AG04450 (cell line): ENCODE data around the gene SORCS2. TPM values are rescaled to one million over a fixed set of nuclear protein-coding genes. Genes with fewer than 3 reads are reported as not detected.

Experiments used
- CTCF ChIA-PET: fragments of 300-600, 350-600 bp; formaldehyde crosslinking; extraction: SDS; loops from one replicate; lab custom pipeline; 2022; ENCODE audit warnings: antibody characterized with exemption, inconsistent platforms; lab: Charles Lee
- POLR2A ChIA-PET: fragments of 350-600 bp; formaldehyde crosslinking; extraction: SDS; loops from one replicate; lab custom pipeline; 2021; ENCODE audit warnings: antibody characterized with exemption, inconsistent platforms; lab: Yijun Ruan, JAX
- DNase-seq: peaks from one replicate; pipeline ENCODE4 v3.0.0-alpha.2; 2011; ENCODE audit warnings: low read depth, low spot score
- H3K27ac ChIP-seq: one replicate; pipeline ENCODE4 v1.5.1; 2012; ENCODE audit warnings: low read depth, low read length, control low read depth
- H3K27me3 ChIP-seq: one replicate; pipeline ENCODE4 v1.6.0; 2012; ENCODE audit warnings: low read length; ENCODE audit not compliant: control insufficient read depth, insufficient read depth
- H3K4me3 ChIP-seq: 2 replicates; pipeline ENCODE4 v1.5.1; 2011; ENCODE audit warnings: mild to moderate bottlenecking, low read depth, low read length, control low read depth
- H3K9me3 ChIP-seq: 2 replicates; pipeline ENCODE4 v1.5.1; 2012; ENCODE audit warnings: low read length; ENCODE audit not compliant: control insufficient read depth, insufficient read depth
- CTCF ChIP-seq: IDR thresholded peaks from 2 replicates; pipeline ENCODE4 v1.5.1; 2011; ENCODE audit warnings: low read depth, low read length, control low read depth, inconsistent platforms
- polyA plus RNA-seq: library from polyadenylated mRNA; depleted of rRNA; stranded (reverse); fragments of >200 nt; gene quantifications from 2 replicates; pipeline ENCODE4 v1.2.3, GENCODE V29; 2011

The SORCS2 gene
- polyA plus RNA-seq, 1 experiment, result 0.29 TPM

DNA sequence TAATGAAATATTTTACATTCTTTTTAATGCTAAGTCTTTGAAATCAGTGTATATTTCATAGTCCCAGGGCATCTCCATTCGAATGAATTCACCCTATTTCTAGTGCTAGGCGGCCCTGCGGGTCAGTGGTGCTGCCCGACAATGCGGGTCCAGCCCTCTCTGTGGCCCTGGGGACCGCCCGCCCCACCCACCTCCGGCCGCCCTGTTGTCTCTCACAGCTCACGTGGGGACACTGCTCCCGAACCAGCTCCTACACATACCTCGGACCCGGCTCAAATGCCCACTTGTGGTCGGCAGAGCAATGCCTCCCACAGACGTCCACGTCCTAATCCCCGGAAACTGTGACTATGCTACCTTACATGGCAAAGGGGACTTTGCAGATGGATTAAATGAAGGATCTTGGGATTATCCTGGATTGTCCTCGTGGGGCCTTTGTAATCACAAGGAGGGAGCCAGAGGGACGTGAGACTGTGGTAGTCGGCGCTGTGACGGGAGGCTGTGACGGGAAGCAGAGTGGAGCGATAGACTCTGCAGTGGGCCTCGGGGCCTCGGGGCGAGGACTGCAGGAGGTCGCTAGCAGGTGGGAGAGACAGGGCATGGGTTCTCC lies 334.7 kb downstream of the SORCS2 start:
- CTCF ChIA-PET, result no interaction called here
- POLR2A ChIA-PET, result no interaction called here
- no peak for TF ChIP-seq CTCF
- DNase-seq, result no peak
- Histone ChIP-seq H3K27me3 (peaks cover 43% of the 10 kb centered on the region), H3K4me3 (no peak overlapping the region), H3K9me3 (no peaks in the 10 kb centered on the region; the same call in 1 of the 2 replicates), H3K27ac (no peak overlapping the region)

DNA sequence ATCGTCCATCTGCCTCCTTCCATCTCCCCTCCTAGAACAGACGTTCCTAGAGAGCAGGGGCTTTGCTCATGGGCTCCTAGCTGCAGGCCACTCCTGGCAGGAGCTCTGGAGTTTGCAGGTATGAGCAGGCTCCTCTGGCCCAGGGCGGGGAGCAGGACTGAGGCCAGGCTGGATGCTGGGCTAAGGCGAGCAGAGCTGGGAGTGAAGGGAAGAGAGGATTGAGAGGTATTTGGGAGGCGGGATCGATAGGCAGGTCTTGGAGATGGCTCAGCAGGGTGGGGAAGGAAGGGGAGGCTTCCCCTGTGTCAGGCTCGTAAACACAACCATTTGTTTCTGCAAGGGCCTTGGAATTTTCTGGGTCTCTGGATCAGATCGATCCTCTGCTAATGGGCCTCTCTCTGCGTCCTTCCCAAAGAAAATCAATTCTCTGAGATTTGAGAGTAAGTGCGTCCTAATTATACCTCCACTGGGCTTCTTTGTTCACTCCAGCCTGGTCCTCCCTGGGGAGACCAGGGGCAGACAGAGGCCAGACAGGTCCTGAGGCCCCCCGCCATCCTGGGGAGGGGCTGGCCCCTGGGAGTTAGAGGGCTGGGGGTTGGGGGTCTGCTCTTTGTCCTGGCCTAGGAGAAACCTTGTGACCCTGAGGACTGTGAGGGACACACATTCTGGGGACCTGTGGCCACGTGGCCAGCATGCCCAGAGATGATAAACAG lies 337.2 kb downstream of the SORCS2 start:
- Histone ChIP-seq H3K27ac (no peak overlapping the region), H3K4me3 (no peak overlapping the region), H3K27me3 (peaks cover 38% of the 10 kb centered on the region), H3K9me3 (peaks cover 3% of the 10 kb centered on the region; the same call in 1 of the 2 replicates)
- no peak for TF ChIP-seq CTCF
- no peak for DNase-seq
- ChIA-PET CTCF (no interaction called here), POLR2A (no interaction called here)

GRCh38 chr4:7530082-7530481 lies 337.7 kb downstream of the SORCS2 start:
- CTCF ChIA-PET, result no interaction called here

DNA sequence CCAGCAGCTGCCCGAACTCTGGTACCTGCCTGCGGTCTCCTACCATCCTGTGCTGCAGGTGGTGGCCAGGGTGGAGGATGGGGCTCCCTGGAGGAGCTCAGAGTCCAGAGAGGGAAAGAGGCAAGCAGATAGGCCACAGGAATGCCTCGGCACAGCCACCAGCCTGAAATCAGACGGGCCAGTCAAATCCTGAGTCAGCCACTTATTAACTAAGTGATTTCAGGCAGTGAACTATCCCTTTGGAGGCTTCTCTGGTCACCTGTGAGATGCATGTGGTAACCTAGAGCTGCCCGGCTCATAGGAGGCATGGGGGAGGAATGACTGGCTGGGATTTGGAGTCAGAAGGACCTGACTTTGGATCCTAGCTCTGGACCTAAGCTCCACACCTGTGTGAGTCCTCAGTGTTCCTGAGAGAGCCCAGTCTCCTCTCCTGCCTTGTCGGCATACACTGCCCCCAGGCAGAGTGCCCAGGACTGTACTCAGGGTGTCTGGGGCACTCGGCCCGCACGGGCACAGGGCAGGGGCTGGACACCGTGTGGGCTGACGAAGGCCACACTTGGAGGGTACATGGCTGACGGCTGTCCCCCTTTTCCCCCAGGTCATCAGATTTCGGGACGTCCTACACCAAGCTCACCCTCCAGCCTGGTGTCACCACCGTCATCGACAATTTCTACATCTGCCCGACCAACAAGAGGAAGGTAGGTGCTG lies 338.7 kb downstream of the SORCS2 start:
- H3K27me3 ChIP-seq, result peaks cover 31% of the 10 kb centered on the region
- POLR2A ChIA-PET, result no interaction called here
- TF ChIP-seq CTCF, result no peak
- peaks cover 11% of the 10 kb centered on the region; the same call in 1 of the 2 replicates for H3K9me3 ChIP-seq
- no peak overlapping the region for H3K27ac ChIP-seq
- CTCF ChIA-PET, result no interaction called here
- H3K4me3 ChIP-seq, result no peak overlapping the region
- DNase-seq, result no peak

More at GRCh38 chr4:7530082-7530481, 337.7 kb downstream of the SORCS2 start:
- Histone ChIP-seq H3K27ac (no peak overlapping the region), H3K27me3 (peaks cover 35% of the 10 kb centered on the region), H3K9me3 (peaks cover 8% of the 10 kb centered on the region; the same call in 1 of the 2 replicates), H3K4me3 (no peak overlapping the region)
- DNase-seq, result no peak
- TF ChIP-seq CTCF, result no peak
- POLR2A ChIA-PET, result no interaction called here

GRCh38 chr4:7531640-7531994 lies 339.3 kb downstream of the SORCS2 start:
- peaks cover 34% of the 10 kb centered on the region for H3K27me3 ChIP-seq

More at GRCh38 chr4:7531640-7531994, 339.3 kb downstream of the SORCS2 start:
- H3K27ac ChIP-seq, result no peak overlapping the region
- ChIA-PET CTCF (no interaction called here), POLR2A (no interaction called here)
- DNase-seq, result no peak
- H3K4me3 ChIP-seq, result no peak overlapping the region
- H3K9me3 ChIP-seq, result peaks cover 11% of the 10 kb centered on the region; the same call in 1 of the 2 replicates
- TF ChIP-seq CTCF, result no peak
